Measurements from ENCODE around the gene PPP1R13B.

- TF ChIP-seq CTCF (IDR thresholded peaks at IDR 0.05) (no peak), POLR2AphosphoS5 (IDR thresholded peaks at IDR 0.05; ENCODE audit: low read depth, low read length) (no peak), TCF7L2 (IDR thresholded peaks at IDR 0.05; ENCODE audit: low read depth, low read length) (no peak), SIN3A (IDR thresholded peaks at IDR 0.05; ENCODE audit: borderline replicate concordance, insufficient read depth, low read depth, low read length) (no peak), REST (IDR thresholded peaks at IDR 0.05; ENCODE audit: insufficient read depth in 1 of 2, low read depth in 2 of 2, low read length in 1 of 2) (no peak)
Observed at GRCh38 chr14:103729496-103730448, 117.6 kb downstream of the PPP1R13B start.
